Measurements from ENCODE around the gene PERP. TPM values are rescaled to one million over a fixed set of nuclear protein-coding genes. Genes with fewer than 3 reads are reported as not detected.

The PERP gene
- total and polyA plus RNA-seq, 2 of the 4 experiments (the other 2 are of a cell fraction): 7.7 to 21.4 TPM

DNA sequence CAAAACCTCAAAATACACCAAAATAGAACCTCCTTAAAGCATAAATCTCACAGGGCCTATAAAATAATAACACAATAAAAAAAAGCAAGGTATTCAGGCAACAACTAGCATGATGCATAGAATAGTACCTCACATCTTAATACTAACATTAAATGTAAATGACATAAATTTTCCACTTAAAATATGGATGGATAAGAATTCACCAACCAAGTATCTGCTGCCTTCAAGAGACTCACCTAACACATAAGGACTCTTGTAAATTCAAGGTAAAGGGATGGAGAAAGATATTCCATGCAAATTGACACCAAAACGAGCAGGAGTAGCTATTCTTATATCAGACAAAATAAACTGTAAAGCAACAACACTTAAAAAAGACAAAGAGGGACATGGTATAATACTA is 52.2 kb downstream of the PERP start:
- BruUV-seq (replicated peaks): no TSS peak
- CTCF ChIA-PET: interaction anchor here (0.6 kb wide), 1 partner anchor 895 kb away, joined by 4 read pairs; no protein-coding TSS in a partner anchor
- H2AFZ ChIP-seq (replicated peaks; ENCODE audit: low read length, poor library complexity): no peak overlapping the region
- H2BK20ac ChIP-seq (ENCODE audit: low read depth, low read length): no peak overlapping the region
- H3K14ac ChIP-seq (replicated peaks; ENCODE audit: low read depth, low read length): no peak overlapping the region
- H3K9me1 ChIP-seq (ENCODE audit: insufficient read depth, low read length): no peaks in the 10 kb centered on the region
- H3K79me1 ChIP-seq (ENCODE audit: low read depth in 1 of 2, low read length in 2 of 2): no peaks in the 10 kb centered on the region
- H3K9ac ChIP-seq (ENCODE audit: low read depth, low read length): no peak overlapping the region
- WGBS, 2 experiments (ENCODE audit: extremely low coverage in 2 of 2, insufficient read length in 1 of 2): no CpG with 5 or more reads among the region's 1 CpG
- in situ Hi-C loops (cut with MboI; ENCODE audit: low sequenced_read_pairs): no loop called here
- no peaks in the 10 kb centered on the region for H3K4me1 ChIP-seq (ENCODE audit: control insufficient read depth, insufficient read depth, low read length)
- no peak overlapping the region for H4K91ac ChIP-seq (ENCODE audit: insufficient read depth, low read depth, low read length)
- H2BK5ac ChIP-seq (ENCODE audit: low read depth, low read length, poor library complexity, severe bottlenecking): no peak overlapping the region
- no peak overlapping the region for H3K4ac ChIP-seq (ENCODE audit: low read depth, low read length)
- H3K4me3 ChIP-seq (ENCODE audit: insufficient read depth, low read depth, low read length): no peak overlapping the region
- peaks cover 2% of the 10 kb centered on the region; the same call in 1 of the 2 replicates for H3K9me3 ChIP-seq (ENCODE audit: control insufficient read depth, insufficient read depth, low read length)
- no peak overlapping the region for H3K18ac ChIP-seq (ENCODE audit: low read depth, low read length)
- no peak overlapping the region for H4K5ac ChIP-seq (ENCODE audit: low read depth, low read length)
- ATAC-seq (ENCODE audit: low read depth): no peak
- H4K20me1 ChIP-seq (ENCODE audit: insufficient read depth, low read length): no peaks in the 10 kb centered on the region
- H3K56ac ChIP-seq (ENCODE audit: extremely low read depth, insufficient read depth, low read length): no peak overlapping the region
- no peak overlapping the region for H2AK5ac ChIP-seq (ENCODE audit: low read depth, low read length)
- H3K23ac ChIP-seq (ENCODE audit: low read depth, low read length): no peak overlapping the region
- H3K36me3 ChIP-seq (ENCODE audit: control insufficient read depth, insufficient read depth, low read length): no peaks in the 10 kb centered on the region
- no peak overlapping the region for H2BK15ac ChIP-seq (ENCODE audit: low read depth, low read length)
- no peak overlapping the region for H3K27ac ChIP-seq (ENCODE audit: insufficient read depth, low read length)
- no peak overlapping the region for H2BK120ac ChIP-seq (ENCODE audit: low read depth, low read length)
- H4K8ac ChIP-seq (ENCODE audit: low read depth in 2 of 2, low read length in 2 of 2): no peak overlapping the region
- H3K27me3 ChIP-seq (ENCODE audit: control insufficient read depth, insufficient read depth, low read length): peaks cover 3% of the 10 kb centered on the region; the same call in 1 of the 2 replicates
- TF ChIP-seq, protein P1, sequence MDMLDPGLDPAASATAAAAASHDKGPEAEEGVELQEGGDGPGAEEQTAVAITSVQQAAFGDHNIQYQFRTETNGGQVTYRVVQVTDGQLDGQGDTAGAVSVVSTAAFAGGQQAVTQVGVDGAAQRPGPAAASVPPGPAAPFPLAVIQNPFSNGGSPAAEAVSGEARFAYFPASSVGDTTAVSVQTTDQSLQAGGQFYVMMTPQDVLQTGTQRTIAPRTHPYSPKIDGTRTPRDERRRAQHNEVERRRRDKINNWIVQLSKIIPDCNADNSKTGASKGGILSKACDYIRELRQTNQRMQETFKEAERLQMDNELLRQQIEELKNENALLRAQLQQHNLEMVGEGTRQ (IDR thresholded peaks at IDR 0.05; ENCODE audit: low read depth, low read length): no peak
- TF ChIP-seq MAZ (IDR thresholded peaks at IDR 0.05; ENCODE audit: borderline replicate concordance, low read depth, low read length) (no peak), MXI1 (IDR thresholded peaks at IDR 0.05; ENCODE audit: borderline replicate concordance, low read depth, low read length) (no peak), CEBPB (IDR thresholded peaks at IDR 0.05; ENCODE audit: low read depth, low read length) (no peak)
- no peak overlapping the region for H3K4me2 ChIP-seq (ENCODE audit: low read depth, low read length)
- dilution Hi-C loops (cut with HindIII; ENCODE audit: low sequenced_read_pairs, unreplicated experiment): no loop called here
- POLR2A ChIA-PET (ENCODE audit: unreplicated experiment): no interaction called here
- no peak for DNase-seq
- H2AK9ac ChIP-seq (replicated peaks; ENCODE audit: low read depth, low read length, poor library complexity): no peak overlapping the region
- intact Hi-C loops (cut with micrococcal nuclease): no loop called here
